B cell (primary cell): ENCODE data around the gene FAM219A.

Experiments used
- EZH2 ChIP-seq: IDR thresholded peaks from 2 replicates; pipeline ENCODE4 v1.6.1; 2012; ENCODE audit warnings: borderline replicate concordance, low read depth, mild to moderate bottlenecking, moderate library complexity, low read length; ENCODE audit not compliant: insufficient read depth, poor library complexity, severe bottlenecking
- TF ChIP-seq, protein P1 (sequence below): fragments of 200-600 bp; IDR thresholded peaks from one replicate; pipeline ENCODE4 v1.8.0; 2022; ENCODE audit warnings: antibody characterized with exemption, mild to moderate bottlenecking

DNA sequence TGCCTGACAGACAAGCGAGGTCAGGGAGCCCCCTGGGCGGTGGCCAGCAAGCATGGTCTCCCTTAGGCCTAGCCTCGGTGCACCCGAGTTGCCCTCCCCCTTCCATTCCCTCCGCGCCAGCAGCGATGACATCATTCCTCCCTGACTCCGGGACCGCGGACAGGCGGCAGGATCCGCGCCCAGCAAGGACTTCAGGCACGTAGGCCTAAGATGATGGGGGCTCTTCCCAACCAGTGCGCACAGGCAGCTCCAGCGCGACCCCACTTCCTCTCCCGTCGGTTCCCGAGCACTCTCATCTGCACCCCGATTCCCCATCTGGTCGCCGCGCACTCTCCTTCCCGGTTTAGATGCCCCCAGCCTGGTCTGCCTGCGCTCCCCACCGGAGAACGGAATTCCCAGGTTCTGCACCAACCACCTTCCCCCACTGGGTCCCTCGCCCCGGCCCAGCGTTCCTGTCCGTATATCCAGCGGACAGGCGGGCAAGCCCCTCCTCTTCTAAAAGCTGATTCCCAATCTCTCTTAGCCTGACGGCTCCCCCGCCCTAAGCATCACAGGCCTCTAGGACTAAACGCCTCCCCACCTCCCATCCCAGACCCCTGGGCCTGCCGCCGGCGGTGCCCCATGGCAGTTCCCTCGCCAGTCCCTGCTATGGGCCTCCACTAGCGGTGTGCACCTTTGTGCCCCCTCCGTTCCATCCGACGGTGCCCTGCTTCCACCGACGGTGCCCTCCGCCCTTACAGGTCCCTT, 931 bp downstream of the FAM219A start:
- no peak for TF ChIP-seq EZH2
- TF ChIP-seq, protein P1, sequence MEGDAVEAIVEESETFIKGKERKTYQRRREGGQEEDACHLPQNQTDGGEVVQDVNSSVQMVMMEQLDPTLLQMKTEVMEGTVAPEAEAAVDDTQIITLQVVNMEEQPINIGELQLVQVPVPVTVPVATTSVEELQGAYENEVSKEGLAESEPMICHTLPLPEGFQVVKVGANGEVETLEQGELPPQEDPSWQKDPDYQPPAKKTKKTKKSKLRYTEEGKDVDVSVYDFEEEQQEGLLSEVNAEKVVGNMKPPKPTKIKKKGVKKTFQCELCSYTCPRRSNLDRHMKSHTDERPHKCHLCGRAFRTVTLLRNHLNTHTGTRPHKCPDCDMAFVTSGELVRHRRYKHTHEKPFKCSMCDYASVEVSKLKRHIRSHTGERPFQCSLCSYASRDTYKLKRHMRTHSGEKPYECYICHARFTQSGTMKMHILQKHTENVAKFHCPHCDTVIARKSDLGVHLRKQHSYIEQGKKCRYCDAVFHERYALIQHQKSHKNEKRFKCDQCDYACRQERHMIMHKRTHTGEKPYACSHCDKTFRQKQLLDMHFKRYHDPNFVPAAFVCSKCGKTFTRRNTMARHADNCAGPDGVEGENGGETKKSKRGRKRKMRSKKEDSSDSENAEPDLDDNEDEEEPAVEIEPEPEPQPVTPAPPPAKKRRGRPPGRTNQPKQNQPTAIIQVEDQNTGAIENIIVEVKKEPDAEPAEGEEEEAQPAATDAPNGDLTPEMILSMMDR: no peak
